Peyer's patch (tissue), 4 donors: ENCODE data around the gene OLFM1. TPM values are rescaled to one million over a fixed set of nuclear protein-coding genes. Genes with fewer than 3 reads are reported as not detected.

Source experiments
- DNase-seq, 3 donors: peaks; one replicate each; pipeline ENCODE4 v3.0.0-alpha.2; 2017 to 2019
- H3K27ac ChIP-seq, 4 donors: fragments of 200-600 bp; sonication (generic); one replicate each; pipeline ENCODE4 v1.5.1; 2016 to 2019
- H3K27me3 ChIP-seq, 2 donors: fragments of 200-600 bp; sonication (generic); one replicate each; pipeline ENCODE4 v1.5.1; 2019
- H3K36me3 ChIP-seq, 3 donors: fragments of 200-600 bp; sonication (generic); one replicate each; pipeline ENCODE4 v1.5.1; 2016 to 2019
- H3K4me1 ChIP-seq, 4 donors: fragments of 200-600 bp; sonication (generic); one replicate each; pipeline ENCODE4 v1.5.1; 2016 to 2019
- H3K4me3 ChIP-seq, 4 donors: fragments of 200-600 bp; sonication (generic); 1 replicate in 3 of 4; 2 replicates in 1 of 4; pipeline ENCODE4 v1.5.1; 2016 to 2019; ENCODE audit warnings: mild to moderate bottlenecking in 1 of 4
- H3K9me3 ChIP-seq, 4 donors: fragments of 200-600 bp; sonication (generic); one replicate each; pipeline ENCODE4 v1.5.1; 2016 to 2019; ENCODE audit warnings: mild to moderate bottlenecking in 1 of 4
- POLR2A ChIP-seq, 2 donors: fragments of 450-650 bp; IDR thresholded peaks; one replicate each; pipeline ENCODE4 v1.5.1; 2017; ENCODE audit warnings: antibody characterized with exemption in 2 of 2, mild to moderate bottlenecking in 2 of 2, moderate library complexity in 2 of 2
- total RNA-seq, 4 donors: library from RNA; depleted of rRNA; stranded (reverse); fragments of >200 nt; gene quantifications; one replicate each; pipeline ENCODE4 v1.1.0, GENCODE V29; 2016
- TF ChIP-seq, protein P1 (sequence below), 6 experiments: fragments of 450-650 bp in 4 of 6; fragments of 200-600 bp in 2 of 6; sonication (generic) in 1 of 6; IDR thresholded peaks; one replicate each; pipeline ENCODE4 v1.5.1; 2017 to 2019; ENCODE audit warnings: antibody characterized with exemption in 6 of 6, mild to moderate bottlenecking in 3 of 6, moderate library complexity in 1 of 6

Gene OLFM1
- total RNA-seq, 4 donors from 2014 or later, result 2.5 to 5.8 (median 4.9) TPM

DNA sequence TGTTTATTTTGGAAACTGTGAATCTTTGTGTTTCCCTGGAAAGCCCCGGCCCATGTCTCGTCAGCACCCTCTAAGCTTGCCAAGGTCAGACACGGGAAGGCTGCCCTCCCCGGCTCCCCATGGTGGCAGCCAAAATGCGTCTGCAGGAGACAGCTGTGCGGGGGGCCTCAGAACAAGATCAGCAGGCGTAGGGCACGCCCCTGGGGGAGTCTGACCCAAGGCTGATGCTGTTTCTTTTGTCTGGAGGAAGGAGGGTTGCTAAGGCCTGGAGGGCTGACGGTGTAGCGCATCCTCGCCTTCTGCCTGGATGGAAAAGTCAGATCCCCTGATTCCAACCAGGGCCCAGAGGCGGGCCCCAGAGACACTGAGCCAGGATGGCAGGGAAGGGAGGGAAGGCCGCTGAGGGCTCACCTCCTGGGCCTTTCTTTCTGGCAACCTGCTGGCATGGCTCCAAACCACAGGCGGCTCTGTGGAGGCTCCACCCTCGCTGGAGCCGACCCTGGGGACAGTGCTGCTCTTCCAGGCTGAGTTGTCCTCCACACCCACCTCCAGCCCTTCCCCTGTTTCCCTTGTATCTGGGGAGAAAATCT is 57.2 kb downstream of the OLFM1 start:
- no peaks in the 10 kb centered on the region for H3K9me3 ChIP-seq
- TF ChIP-seq, protein P1, sequence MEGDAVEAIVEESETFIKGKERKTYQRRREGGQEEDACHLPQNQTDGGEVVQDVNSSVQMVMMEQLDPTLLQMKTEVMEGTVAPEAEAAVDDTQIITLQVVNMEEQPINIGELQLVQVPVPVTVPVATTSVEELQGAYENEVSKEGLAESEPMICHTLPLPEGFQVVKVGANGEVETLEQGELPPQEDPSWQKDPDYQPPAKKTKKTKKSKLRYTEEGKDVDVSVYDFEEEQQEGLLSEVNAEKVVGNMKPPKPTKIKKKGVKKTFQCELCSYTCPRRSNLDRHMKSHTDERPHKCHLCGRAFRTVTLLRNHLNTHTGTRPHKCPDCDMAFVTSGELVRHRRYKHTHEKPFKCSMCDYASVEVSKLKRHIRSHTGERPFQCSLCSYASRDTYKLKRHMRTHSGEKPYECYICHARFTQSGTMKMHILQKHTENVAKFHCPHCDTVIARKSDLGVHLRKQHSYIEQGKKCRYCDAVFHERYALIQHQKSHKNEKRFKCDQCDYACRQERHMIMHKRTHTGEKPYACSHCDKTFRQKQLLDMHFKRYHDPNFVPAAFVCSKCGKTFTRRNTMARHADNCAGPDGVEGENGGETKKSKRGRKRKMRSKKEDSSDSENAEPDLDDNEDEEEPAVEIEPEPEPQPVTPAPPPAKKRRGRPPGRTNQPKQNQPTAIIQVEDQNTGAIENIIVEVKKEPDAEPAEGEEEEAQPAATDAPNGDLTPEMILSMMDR (IDR thresholded peaks at IDR 0.05), result no peak
- no peak for TF ChIP-seq POLR2A (IDR thresholded peaks at IDR 0.05)
- no peak for DNase-seq
- H3K27me3 ChIP-seq, result no peaks in the 10 kb centered on the region
- H3K27ac ChIP-seq, result no peak overlapping the region
- no peaks in the 10 kb centered on the region for H3K4me1 ChIP-seq
- no peaks in the 10 kb centered on the region for H3K36me3 ChIP-seq
- H3K4me3 ChIP-seq, result no peak overlapping the region

DNA sequence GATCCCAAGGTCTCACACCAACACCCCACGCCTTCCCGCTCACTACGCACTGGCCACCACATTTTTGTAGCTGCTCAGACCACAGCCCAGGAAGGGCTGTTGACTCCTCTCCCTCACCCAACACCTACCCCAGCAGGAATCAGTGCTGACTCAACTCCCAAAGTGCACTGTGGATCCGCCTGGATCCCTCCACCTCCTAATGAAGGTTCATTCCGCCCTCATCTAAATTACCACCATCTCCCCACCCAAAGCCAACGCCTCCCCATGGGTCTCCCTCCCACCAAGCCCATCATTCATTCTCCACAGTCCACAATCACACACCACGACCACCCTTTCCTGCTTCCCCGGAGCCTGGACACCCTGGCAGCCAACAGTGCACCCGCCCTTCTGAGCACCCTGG is 57.8 kb downstream of the OLFM1 start:
- Histone ChIP-seq H3K4me1 (no peaks in the 10 kb centered on the region), H3K4me3 (no peak overlapping the region), H3K36me3 (no peaks in the 10 kb centered on the region), H3K27me3 (no peaks in the 10 kb centered on the region), H3K27ac (no peak overlapping the region), H3K9me3 (no peaks in the 10 kb centered on the region)
- TF ChIP-seq POLR2A (IDR thresholded peaks at IDR 0.05), result no peak
- TF ChIP-seq, protein P1 (IDR thresholded peaks at IDR 0.05), result no peak
- no peak for DNase-seq

DNA sequence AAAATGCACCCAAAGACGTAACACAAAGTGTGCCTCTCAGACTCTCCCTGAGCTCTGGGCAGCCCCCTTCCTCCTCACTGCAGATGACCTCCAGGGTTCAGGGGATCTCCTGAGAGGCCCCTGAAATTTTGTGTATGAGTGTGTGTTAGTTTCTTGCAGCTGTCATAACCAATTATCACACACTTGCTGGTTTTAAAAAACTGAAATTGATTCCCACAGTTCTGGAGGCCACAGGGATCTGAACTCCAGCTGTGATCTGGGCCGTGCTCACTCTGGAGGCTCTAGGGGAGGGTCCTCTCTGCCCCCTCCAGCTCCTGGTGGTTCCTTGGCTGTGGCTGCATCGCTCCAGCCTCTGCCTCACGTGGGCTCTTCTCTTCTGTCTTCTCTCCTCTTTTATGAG is 58.8 kb downstream of the OLFM1 start:
- Histone ChIP-seq H3K4me3 (no peak overlapping the region), H3K27me3 (no peaks in the 10 kb centered on the region), H3K36me3 (no peaks in the 10 kb centered on the region), H3K27ac (no peak overlapping the region), H3K4me1 (no peaks in the 10 kb centered on the region), H3K9me3 (no peaks in the 10 kb centered on the region)
- TF ChIP-seq, protein P1 (IDR thresholded peaks at IDR 0.05), result no peak
- no peak for TF ChIP-seq POLR2A (IDR thresholded peaks at IDR 0.05)
- DNase-seq, result no peak

DNA sequence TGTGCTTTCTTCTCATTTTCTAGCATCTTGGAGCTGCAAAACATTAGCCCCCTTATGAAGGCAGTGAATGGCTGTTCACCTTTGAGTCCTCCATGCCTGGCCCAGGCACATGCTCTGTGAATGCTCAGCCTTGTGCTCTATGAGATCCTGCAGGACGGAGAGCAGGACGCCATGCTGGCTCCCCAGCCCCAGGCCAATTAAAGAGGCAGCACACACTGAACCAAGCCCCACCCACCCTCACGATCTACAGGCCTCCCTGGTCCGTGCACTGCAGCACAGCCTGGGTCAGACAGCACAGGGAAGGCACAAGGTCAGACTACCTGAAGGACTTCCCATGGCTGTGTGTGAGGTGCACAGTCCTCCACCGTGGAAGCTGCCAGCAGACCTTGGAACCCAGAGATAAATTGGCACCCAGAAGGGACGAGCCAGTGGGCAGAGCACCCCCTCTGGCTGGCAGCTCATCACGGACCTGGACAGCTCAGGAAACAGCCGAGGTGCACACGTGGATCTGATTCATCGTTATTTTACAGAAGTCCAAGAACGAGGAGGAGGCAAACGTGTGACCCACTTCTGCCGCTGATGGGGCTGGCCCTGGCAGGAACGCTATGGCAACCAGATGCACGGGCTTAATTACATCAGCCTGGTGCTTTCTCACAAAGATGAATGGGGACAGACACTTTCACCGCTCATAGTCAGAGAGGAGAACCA is 59.5 kb downstream of the OLFM1 start:
- no peak for TF ChIP-seq POLR2A (IDR thresholded peaks at IDR 0.05)
- TF ChIP-seq, protein P1 (IDR thresholded peaks at IDR 0.05), result no peak
- Histone ChIP-seq H3K4me3 (no peak overlapping the region), H3K27ac (no peak overlapping the region), H3K9me3 (no peaks in the 10 kb centered on the region), H3K4me1 (no peaks in the 10 kb centered on the region), H3K27me3 (no peaks in the 10 kb centered on the region), H3K36me3 (no peaks in the 10 kb centered on the region)
- DNase-seq, result no peak

DNA sequence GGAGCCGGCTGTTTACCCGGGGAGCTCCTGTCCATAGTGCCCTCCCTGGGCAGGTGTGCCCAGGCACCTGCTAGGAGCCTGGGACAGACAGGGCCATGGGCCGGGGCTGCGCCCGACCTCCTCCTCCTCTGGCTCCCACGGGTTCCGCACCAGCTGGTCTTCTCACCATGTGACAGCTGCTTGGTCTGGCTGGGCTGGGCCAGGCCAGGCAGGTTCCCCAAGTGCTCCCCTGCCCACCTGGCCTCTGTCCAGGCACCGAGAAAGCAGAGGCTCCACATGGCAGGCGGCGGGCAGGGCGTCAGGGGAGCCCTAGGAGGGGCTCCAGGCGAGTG is 60.0 kb downstream of the OLFM1 start:
- Histone ChIP-seq H3K27ac (no peak overlapping the region), H3K36me3 (no peaks in the 10 kb centered on the region), H3K4me1 (no peaks in the 10 kb centered on the region), H3K9me3 (no peaks in the 10 kb centered on the region), H3K4me3 (no peak overlapping the region), H3K27me3 (no peaks in the 10 kb centered on the region)
- TF ChIP-seq, protein P1 (IDR thresholded peaks at IDR 0.05), result no peak
- no peak for TF ChIP-seq POLR2A (IDR thresholded peaks at IDR 0.05)
- DNase-seq, result no peak
